BLaER1 (cell line): Measurements from ENCODE around the gene XK.
A peak's percentile ranks its signal among the peaks of the same experiment; 100 is the strongest.

ENCODE experiments used
- H3K27ac ChIP-seq: shearing (Covaris generic); formaldehyde crosslinking; 2 replicates; pipeline ENCODE4 v1.8.1; 2022
- H3K27me3 ChIP-seq: shearing (Covaris generic); formaldehyde crosslinking; 2 replicates; pipeline ENCODE4 v1.8.1; 2022
- H3K36me3 ChIP-seq: shearing (Covaris generic); formaldehyde crosslinking; 2 replicates; pipeline ENCODE4 v1.8.1; 2022
- H3K4me1 ChIP-seq: shearing (Covaris generic); formaldehyde crosslinking; 2 replicates; pipeline ENCODE4 v1.8.1; 2022
- H3K4me2 ChIP-seq: shearing (Covaris generic); formaldehyde crosslinking; 2 replicates; pipeline ENCODE4 v1.8.1; 2022
- H3K4me3 ChIP-seq: shearing (Covaris generic); formaldehyde crosslinking; 2 replicates; pipeline ENCODE4 v1.8.1; 2022
- H3K9ac ChIP-seq: shearing (Covaris generic); formaldehyde crosslinking; 2 replicates; pipeline ENCODE4 v1.8.1; 2022
- H3K9me3 ChIP-seq: shearing (Covaris generic); formaldehyde crosslinking; 2 replicates; pipeline ENCODE4 v1.8.1; 2022
- H4K20me1 ChIP-seq: shearing (Covaris generic); formaldehyde crosslinking; 2 replicates; pipeline ENCODE4 v1.8.1; 2022
- Cebpa-rat ChIP-seq: shearing (Covaris generic); IDR thresholded peaks from 2 replicates; pipeline ENCODE4 v1.8.1; 2022

Gene XK

DNA sequence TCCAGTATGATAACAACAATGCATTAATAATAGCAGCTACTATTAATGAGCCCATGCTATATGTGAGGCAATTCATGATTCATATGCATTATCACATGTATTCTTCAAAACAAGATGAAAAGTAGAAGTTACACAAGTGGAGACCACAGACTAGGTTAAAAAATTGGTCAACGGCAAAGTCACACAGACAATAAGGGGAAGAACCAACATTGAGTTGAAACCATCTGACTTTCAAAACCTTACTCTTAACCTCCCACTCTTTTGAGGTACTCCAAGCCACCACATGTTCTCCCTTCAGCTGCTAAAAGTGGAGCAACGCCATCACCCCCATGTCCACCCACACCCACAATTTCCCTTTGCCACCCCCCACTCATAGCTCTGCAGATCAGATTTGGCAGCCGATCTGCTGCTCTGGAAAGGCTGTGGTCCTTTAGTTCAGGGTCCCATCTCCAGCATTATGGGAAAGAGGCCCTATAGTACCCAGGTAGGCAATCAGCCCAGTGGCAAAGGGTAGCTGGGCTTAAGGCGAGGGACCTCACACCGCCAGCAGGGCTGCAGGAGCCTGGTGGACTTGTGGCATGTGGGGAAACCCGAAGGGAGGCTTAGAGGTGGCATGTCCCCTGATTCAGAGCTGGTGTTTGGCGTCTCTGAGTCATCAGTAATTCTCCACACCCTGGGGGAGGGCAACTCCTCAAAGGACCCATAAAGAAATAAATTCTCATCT is 60.8 kb downstream of the XK start:
- Histone ChIP-seq H3K4me1 (peaks cover 29% of the 10 kb centered on the region), H3K9me3 (peaks cover 15% of the 10 kb centered on the region), H3K36me3 (no peaks in the 10 kb centered on the region), H3K4me2 (peak overlapping the region; percentile 55), H3K9ac (no peak overlapping the region), H3K27me3 (no peaks in the 10 kb centered on the region), H3K27ac (peak overlapping the region; percentile 64), H3K4me3 (no peak overlapping the region), H4K20me1 (no peaks in the 10 kb centered on the region)
- no peak for TF ChIP-seq Cebpa-rat

DNA sequence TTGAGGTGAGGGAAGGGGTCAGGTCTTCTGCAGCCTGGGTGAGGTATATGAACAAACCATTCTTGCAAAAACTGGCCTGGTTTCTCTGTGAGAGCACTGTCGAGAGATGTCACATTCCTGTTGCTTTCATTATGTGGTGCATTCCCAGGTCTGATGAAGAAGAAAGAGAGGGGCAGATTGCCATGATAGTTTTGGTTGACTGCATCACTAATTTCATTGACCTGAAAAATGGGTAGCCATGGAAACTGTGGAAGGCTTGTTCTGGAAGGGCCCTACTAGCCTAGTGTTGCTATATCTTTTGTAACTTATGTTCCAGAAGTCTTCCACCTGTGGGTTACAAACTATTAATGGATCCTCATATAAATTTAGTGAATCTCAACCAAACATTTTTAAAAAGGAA is 61.4 kb downstream of the XK start:
- no peaks in the 10 kb centered on the region for H3K27me3 ChIP-seq
- peaks cover 21% of the 10 kb centered on the region for H3K9me3 ChIP-seq
- no peaks in the 10 kb centered on the region for H4K20me1 ChIP-seq
- TF ChIP-seq Cebpa-rat, result no peak
- peaks cover 29% of the 10 kb centered on the region for H3K4me1 ChIP-seq
- H3K27ac ChIP-seq, result peak overlapping the region; percentile 64
- no peak overlapping the region for H3K9ac ChIP-seq
- H3K36me3 ChIP-seq, result no peaks in the 10 kb centered on the region
- H3K4me2 ChIP-seq, result peak overlapping the region; percentile 55
- no peak overlapping the region for H3K4me3 ChIP-seq

DNA sequence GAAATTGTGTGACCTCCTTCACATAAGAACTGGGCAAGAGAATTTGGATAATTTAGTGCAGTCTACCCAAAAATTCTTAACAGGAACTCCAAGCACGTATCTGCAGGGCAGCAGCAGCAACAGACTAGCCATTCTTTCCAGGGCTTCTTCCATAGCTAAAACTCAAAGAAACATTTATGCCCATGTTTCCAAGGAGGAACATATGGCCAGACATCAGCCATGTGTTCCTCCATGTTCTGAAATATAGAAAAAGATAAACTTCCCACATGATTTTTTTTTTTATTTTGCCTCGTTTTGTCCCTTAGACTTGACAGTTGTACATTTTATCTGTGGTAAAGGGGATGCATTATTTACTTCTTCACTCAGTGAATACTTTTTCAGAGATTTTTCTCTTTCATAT is 66.7 kb downstream of the XK start:
- no peak overlapping the region for H3K4me3 ChIP-seq
- no peak for TF ChIP-seq Cebpa-rat
- peaks cover 55% of the 10 kb centered on the region for H3K4me1 ChIP-seq
- H3K4me2 ChIP-seq, result no peak overlapping the region
- no peak overlapping the region for H3K27ac ChIP-seq
- H4K20me1 ChIP-seq, result no peaks in the 10 kb centered on the region
- no peaks in the 10 kb centered on the region for H3K36me3 ChIP-seq
- H3K27me3 ChIP-seq, result no peaks in the 10 kb centered on the region
- no peak overlapping the region for H3K9ac ChIP-seq
- H3K9me3 ChIP-seq, result peaks cover 37% of the 10 kb centered on the region

DNA sequence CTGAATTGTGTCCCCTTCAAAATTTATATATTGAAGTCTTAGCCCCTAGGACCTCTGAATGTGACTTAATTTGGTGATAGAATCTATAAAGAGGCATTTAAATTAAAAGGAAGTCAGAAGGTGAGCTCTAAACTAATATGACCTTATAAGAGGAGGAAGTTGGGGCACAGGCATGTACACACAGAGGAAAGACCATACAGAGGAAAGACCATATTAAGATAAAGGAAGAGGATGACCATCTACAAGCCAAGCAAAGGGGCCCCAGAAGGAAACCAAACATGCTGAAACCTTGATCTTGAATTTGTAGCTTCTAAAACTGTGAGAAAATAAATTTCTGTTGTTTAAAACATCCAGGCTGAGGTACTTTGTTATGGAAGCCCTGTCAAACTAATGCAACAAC is 67.3 kb downstream of the XK start:
- H3K36me3 ChIP-seq, result no peaks in the 10 kb centered on the region
- H3K4me1 ChIP-seq, result peaks cover 56% of the 10 kb centered on the region
- peak overlapping the region; percentile 6; the same call in 1 of the 2 replicates for H3K4me3 ChIP-seq
- H3K9me3 ChIP-seq, result peaks cover 43% of the 10 kb centered on the region
- peak overlapping the region; percentile 77; the same call in 1 of the 2 replicates for H3K4me2 ChIP-seq
- no peaks in the 10 kb centered on the region for H4K20me1 ChIP-seq
- no peak for TF ChIP-seq Cebpa-rat
- H3K9ac ChIP-seq, result no peak overlapping the region
- H3K27ac ChIP-seq, result peak overlapping the region; percentile 94
- H3K27me3 ChIP-seq, result no peaks in the 10 kb centered on the region

DNA sequence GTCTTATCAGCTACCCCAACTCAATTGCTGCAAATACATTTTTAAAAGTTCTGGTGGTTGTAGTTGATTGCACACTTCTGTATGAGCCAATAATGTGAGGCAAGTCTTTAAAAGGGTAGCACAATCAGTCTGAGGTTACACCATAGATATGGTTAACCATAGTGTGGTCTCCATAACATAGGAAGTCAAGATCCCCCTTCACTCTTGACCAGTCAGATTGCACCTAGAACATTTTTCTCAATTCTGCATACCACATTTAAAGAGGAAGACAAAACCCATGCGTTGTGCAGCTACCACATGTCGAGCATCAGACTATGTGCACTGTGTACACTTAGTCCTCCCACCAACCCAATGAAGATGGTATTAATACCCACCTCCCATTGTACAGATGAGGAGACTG is 67.8 kb downstream of the XK start:
- Histone ChIP-seq H3K4me2 (peak overlapping the region; percentile 77), H3K27ac (peak overlapping the region; percentile 94), H4K20me1 (no peaks in the 10 kb centered on the region), H3K36me3 (no peaks in the 10 kb centered on the region), H3K9me3 (peaks cover 44% of the 10 kb centered on the region), H3K4me3 (peak overlapping the region; percentile 12; the same call in 1 of the 2 replicates), H3K9ac (no peak overlapping the region), H3K4me1 (peaks cover 56% of the 10 kb centered on the region), H3K27me3 (no peaks in the 10 kb centered on the region)
- TF ChIP-seq Cebpa-rat, result no peak

DNA sequence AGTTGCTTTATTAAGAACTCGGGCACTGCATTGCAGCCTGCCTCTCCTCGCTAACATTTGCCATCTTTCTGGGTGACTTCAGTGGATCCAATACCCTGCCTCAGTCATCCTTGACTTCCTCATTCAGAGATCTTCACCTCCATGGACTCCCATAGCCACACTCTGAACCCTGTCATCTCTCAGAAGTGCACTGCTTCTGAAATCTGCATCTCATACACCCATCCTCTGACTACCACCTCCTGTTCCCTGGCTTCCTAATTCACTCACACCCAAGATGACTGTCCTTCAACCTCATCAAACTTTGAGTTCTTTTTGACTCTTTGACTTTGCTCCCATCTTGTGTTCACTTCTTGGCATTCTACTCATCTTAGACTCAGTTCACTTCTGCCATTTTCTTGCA is 68.9 kb downstream of the XK start:
- no peaks in the 10 kb centered on the region for H4K20me1 ChIP-seq
- no peaks in the 10 kb centered on the region for H3K36me3 ChIP-seq
- 0 out of 2 replicates have a peak overlapping the region, but pooled peaks have one; percentile 26 for H3K4me3 ChIP-seq
- peak overlapping the region; percentile 74 for H3K9ac ChIP-seq
- TF ChIP-seq Cebpa-rat, result no peak
- H3K9me3 ChIP-seq, result peaks cover 37% of the 10 kb centered on the region
- H3K27me3 ChIP-seq, result no peaks in the 10 kb centered on the region
- peak overlapping the region; percentile 94 for H3K27ac ChIP-seq
- peaks cover 56% of the 10 kb centered on the region for H3K4me1 ChIP-seq
- H3K4me2 ChIP-seq, result peak overlapping the region; percentile 77

DNA sequence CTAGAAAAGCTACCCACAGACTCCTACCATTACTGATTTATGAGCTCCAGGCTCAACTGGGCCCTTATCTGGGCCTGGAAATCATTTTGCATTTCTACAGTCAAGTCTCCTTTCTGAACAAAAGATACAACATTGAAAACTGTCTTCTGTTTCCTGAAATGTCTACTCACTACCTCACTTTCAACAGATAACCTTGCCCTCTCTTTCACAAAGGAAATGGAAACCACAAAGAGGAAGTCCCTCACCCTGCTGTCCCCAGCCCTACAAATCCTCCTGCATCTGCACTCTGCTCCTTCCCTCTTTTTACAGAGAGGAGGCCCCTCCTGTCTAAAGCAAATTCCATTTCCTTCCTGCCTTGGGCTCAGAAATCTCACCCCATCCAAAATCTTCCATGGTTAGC is 69.4 kb downstream of the XK start:
- peak overlapping the region; percentile 77 for H3K4me2 ChIP-seq
- peak overlapping the region; percentile 94 for H3K27ac ChIP-seq
- H3K4me1 ChIP-seq, result peaks cover 56% of the 10 kb centered on the region

DNA sequence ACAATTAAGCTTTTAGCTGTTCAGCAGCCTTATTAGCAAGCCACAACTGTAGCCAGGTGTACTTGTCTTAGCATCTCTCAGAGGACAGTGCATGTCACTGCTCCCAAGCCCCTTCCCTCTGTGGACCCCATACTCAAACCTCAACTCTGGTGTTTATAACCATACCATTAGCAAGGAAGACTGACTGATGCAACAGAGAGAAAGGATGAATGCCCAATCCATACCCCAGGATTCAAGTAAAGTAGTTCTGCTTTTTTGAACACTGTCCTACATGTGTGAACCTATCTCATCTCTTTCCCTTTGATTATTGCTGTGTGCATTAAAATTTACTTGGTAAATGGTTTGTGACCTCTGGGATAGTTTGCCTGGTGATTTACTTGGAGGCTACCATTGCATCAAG is 71.5 kb downstream of the XK start:
- H3K9me3 ChIP-seq, result peaks cover 33% of the 10 kb centered on the region
- H3K36me3 ChIP-seq, result no peaks in the 10 kb centered on the region
- H3K27ac ChIP-seq, result peak overlapping the region; percentile 94
- peak overlapping the region; percentile 31; the same call in 1 of the 2 replicates for H3K4me2 ChIP-seq
- no peaks in the 10 kb centered on the region for H4K20me1 ChIP-seq
- H3K4me3 ChIP-seq, result no peak overlapping the region
- H3K4me1 ChIP-seq, result peaks cover 56% of the 10 kb centered on the region
- no peaks in the 10 kb centered on the region for H3K27me3 ChIP-seq
- H3K9ac ChIP-seq, result no peak overlapping the region
- TF ChIP-seq Cebpa-rat, result no peak

More for the DNA sequence above, 69.4 kb downstream of the XK start:
- Histone ChIP-seq H4K20me1 (no peaks in the 10 kb centered on the region), H3K27me3 (no peaks in the 10 kb centered on the region), H3K9me3 (peaks cover 40% of the 10 kb centered on the region), H3K4me3 (peak overlapping the region; percentile 26; the same call in 1 of the 2 replicates), H3K36me3 (no peaks in the 10 kb centered on the region), H3K9ac (peak overlapping the region; percentile 74)
- TF ChIP-seq Cebpa-rat, result no peak

DNA sequence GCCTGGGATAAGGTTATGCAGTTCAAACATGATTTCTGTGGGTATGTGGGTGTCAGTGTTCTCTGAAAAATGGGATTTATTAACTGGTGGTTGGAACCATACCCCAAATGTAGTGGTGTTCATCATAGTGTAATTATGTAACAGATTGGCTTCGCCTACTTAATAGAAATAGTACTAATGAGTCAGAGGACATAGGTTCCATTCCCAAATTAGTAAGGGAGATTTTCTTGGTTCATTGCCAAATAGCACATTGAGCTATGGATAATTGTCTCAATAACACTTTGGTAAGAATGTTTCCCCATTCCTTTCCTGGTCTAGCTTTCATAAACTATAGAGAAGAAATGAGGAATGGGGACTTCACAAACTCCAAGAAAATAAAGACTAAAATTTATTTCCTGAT is 73.8 kb downstream of the XK start:
- H3K27me3 ChIP-seq, result no peaks in the 10 kb centered on the region
- H3K4me3 ChIP-seq, result no peak overlapping the region
- H3K9me3 ChIP-seq, result peaks cover 18% of the 10 kb centered on the region
- TF ChIP-seq Cebpa-rat, result no peak
- no peaks in the 10 kb centered on the region for H3K36me3 ChIP-seq
- H4K20me1 ChIP-seq, result no peaks in the 10 kb centered on the region
- H3K9ac ChIP-seq, result no peak overlapping the region
- H3K27ac ChIP-seq, result no peak overlapping the region
- H3K4me2 ChIP-seq, result no peak overlapping the region
- peaks cover 44% of the 10 kb centered on the region for H3K4me1 ChIP-seq

DNA sequence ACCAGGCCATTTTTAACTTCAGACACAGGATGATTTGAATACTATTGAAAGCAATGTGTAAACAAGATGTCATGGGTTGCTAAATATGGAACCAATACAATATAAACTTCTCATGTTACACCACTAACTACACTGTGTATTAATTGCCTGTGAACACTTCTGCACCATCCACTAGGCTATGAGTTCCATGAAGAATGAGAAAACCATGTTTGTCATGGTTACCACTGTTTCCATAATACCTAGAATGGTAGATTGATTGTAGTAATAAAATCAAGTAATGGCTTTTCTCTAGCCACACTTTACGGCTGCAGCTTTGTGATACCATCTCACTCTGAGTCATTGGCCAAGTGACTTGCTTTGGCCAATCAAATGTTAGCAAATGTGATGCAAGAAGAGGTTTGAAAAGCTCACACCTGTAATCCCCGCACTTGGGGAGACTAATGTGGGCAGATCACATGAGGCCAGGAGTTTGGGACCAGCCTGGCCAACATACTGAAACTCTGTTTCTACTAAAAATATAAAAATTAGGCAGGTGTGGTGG is 74.4 kb downstream of the XK start:
- Histone ChIP-seq H3K9me3 (peaks cover 18% of the 10 kb centered on the region), H3K4me1 (peaks cover 38% of the 10 kb centered on the region), H3K27me3 (no peaks in the 10 kb centered on the region), H3K36me3 (no peaks in the 10 kb centered on the region), H3K9ac (no peak overlapping the region), H3K4me2 (no peak overlapping the region), H3K4me3 (no peak overlapping the region), H4K20me1 (no peaks in the 10 kb centered on the region), H3K27ac (no peak overlapping the region)
- no peak for TF ChIP-seq Cebpa-rat
